Stomach (tissue), 9 donors: Measurements from ENCODE around the gene ALX4. TPM values are rescaled to one million over a fixed set of nuclear protein-coding genes. Genes with fewer than 3 reads are reported as not detected.

ENCODE experiments used
- DNase-seq, 2 donors: peaks; one replicate each; pipeline versions ENCODE4 v3.0.0 to v3.0.0-alpha.2; 2013 to 2019
- H3K27ac ChIP-seq, 5 donors: fragments of 200-600 bp in 4 of 5; sonication (generic) in 4 of 5; one replicate each; pipeline ENCODE4 v1.5.1; 2013 to 2019; ENCODE audit warnings: mild to moderate bottlenecking in 1 of 5, moderate library complexity in 1 of 5
- H3K27me3 ChIP-seq, 3 donors: fragments of 200-600 bp; sonication (generic); one replicate each; pipeline ENCODE4 v1.5.1; 2017 to 2019; ENCODE audit warnings: mixed run types in 1 of 3
- H3K36me3 ChIP-seq, 4 donors: fragments of 200-600 bp; sonication (generic); 1 replicate in 3 of 4; 2 replicates in 1 of 4; pipeline ENCODE4 v1.5.1; 2016 to 2019
- H3K4me1 ChIP-seq, 4 donors: fragments of 200-600 bp; sonication (generic); one replicate each; pipeline ENCODE4 v1.5.1; 2016 to 2019
- H3K4me3 ChIP-seq, 4 donors: fragments of 200-600 bp; sonication (generic) in 3 of 4; one replicate each; pipeline ENCODE4 v1.5.1; 2016 to 2019; ENCODE audit warnings: mild to moderate bottlenecking in 1 of 4
- H3K9me3 ChIP-seq, 4 donors: fragments of 200-600 bp; sonication (generic); one replicate each; pipeline ENCODE4 v1.5.1; 2016 to 2019
- CTCF ChIP-seq, 7 experiments: fragments of 450-650 bp in 4 of 7; fragments of 200-600 bp in 3 of 7; sonication (generic) in 3 of 7; IDR thresholded peaks; one replicate each; pipeline ENCODE4 v1.5.1; 2016 to 2019; ENCODE audit warnings: antibody characterized with exemption in 7 of 7, control low read depth in 2 of 7, mild to moderate bottlenecking in 1 of 7
- EP300 ChIP-seq: sonication (generic); formaldehyde crosslinking; IDR thresholded peaks from one replicate; pipeline ENCODE4 v1.6.1; 2017; ENCODE audit warnings: antibody characterized with exemption
- POLR2A ChIP-seq, 4 donors: fragments of 450-650 bp; IDR thresholded peaks; one replicate each; pipeline ENCODE4 v1.6.1; 2016; ENCODE audit warnings: antibody characterized with exemption in 4 of 4, control low read depth in 2 of 4, mild to moderate bottlenecking in 1 of 4, moderate library complexity in 1 of 4
- POLR2AphosphoS5 ChIP-seq, 3 donors: sonication (generic); formaldehyde crosslinking; IDR thresholded peaks; one replicate each; pipeline ENCODE4 v1.6.1; 2016; ENCODE audit warnings: antibody characterized with exemption in 3 of 3
- WGBS, 5 donors: extraction: QIAGEN DNeasy Blood & Tissue Kit in 3 of 5; methylation state at CpG; one replicate each; pipeline versions ENCODE4 v1.1.5 to v1.1.7; 2013 to 2018; 5-methylcytosine and 5-hydroxymethylcytosine counted together
- intact Hi-C: fragments of 100-400 bp; cut with DNase I; formaldehyde crosslinking; loops from one replicate; pipeline ENCODE4 v1.15.1; 2023; ENCODE audit warnings: low total_unique reads
- polyA plus RNA-seq, 3 donors: library from polyadenylated mRNA; stranded (reverse); fragments of 200-250 nt; gene quantifications; one replicate each; pipeline ENCODE4 v1.2.3, GENCODE V29; 2013
- total RNA-seq, 5 donors: library from RNA; depleted of rRNA; stranded (reverse); fragments of >200 nt; gene quantifications; one replicate each; pipeline versions ENCODE4 v1.1.0 to v1.2.3, GENCODE V29; 2014 to 2016
- donor health status: healthy with polysubstance abuse.
- donor health status: Bipolar disorder and iron deficiency.
- donor health status: healthy.

The ALX4 gene
- total and polyA plus RNA-seq, 8 donors: not detected

DNA sequence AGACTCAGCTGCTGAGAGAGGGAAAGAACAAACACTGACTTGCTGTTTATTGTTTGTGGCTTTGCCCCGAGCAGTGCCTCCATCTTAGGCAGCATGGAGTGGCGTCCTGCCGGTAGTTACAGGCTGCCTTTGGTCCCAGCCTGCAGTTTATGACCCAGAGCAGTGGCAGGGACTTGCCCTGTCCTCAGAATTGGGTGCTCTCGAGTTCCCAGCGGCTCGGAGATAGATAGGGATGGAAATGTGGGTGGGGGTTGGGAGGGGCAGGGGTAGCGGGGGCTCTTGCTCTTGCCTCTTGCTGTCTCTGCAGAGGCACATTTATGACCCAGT lies 3.1 kb downstream of the ALX4 start:
- 57 to 81% (median 68%) methylated on average over 7 of the region's 7 CpGs for WGBS, 5 donors
- TF ChIP-seq POLR2AphosphoS5 (IDR thresholded peaks at IDR 0.05) (no peak), CTCF (IDR thresholded peaks at IDR 0.05) (no peak), EP300 (no peak), POLR2A (IDR thresholded peaks at IDR 0.05) (no peak)
- H3K9me3 ChIP-seq: no peaks in the 10 kb centered on the region
- H3K4me3 ChIP-seq: no peak overlapping the region
- H3K36me3 ChIP-seq: no peaks in the 10 kb centered on the region
- intact Hi-C loops: no loop called here
- no peak for DNase-seq
- peaks cover 37 to 63% (median 48%) of the 10 kb centered on the region in 4 donors for H3K4me1 ChIP-seq
- H3K27ac ChIP-seq: no peak overlapping the region
- H3K27me3 ChIP-seq: peaks cover 58 to 100% (median 100%) of the 10 kb centered on the region in 3 donors

DNA sequence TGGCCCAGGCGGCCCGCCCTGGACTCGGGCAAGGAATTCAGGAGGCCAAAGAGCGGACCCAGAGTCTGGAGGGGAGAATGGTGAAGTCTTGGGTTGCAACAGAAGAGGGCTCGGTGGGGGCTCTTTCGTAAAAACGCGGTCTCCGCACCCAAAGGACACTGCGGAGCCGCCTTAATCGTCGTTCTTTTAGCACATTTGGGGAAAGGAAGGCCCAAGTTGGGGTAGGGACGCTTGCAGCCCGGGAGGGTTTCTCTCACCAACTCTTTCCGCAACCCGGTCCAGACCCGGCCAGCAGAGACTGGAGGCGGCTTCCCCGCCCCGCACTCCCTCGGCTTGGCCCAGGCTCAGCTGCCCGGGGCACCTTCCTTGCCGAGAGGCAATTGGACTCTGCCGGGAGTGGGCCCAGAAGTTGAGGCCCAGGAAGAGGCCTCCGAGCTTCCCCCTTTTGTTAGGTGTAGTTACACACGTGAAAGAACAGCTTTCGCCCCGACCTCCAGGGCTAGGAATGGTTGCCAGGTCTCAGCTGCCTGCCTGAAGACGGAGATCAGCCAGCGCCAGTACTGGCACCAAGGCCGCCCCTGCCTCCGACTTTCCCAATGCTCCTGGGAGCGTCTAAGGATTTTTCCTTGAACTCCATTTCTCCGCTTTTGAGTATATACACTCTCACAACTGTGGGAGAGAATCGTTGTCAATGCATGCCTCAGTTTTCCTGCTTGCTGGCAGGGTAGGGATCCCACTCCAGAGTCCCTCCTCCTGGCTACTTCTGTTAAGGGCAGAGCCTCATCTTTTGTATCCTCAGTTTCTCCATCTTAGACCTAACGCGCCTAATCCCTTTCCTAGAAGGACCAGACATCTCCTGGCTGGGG lies 3.7 kb downstream of the ALX4 start:
- Histone ChIP-seq H3K4me3 (peak overlapping the region; percentile 49 to 73 (median 63)), H3K4me1 (peaks cover 37 to 59% (median 48%) of the 10 kb centered on the region in 4 donors), H3K27ac (no peak overlapping the region), H3K36me3 (no peaks in the 10 kb centered on the region), H3K27me3 (peaks cover 52 to 100% (median 97%) of the 10 kb centered on the region in 3 donors), H3K9me3 (no peaks in the 10 kb centered on the region)
- TF ChIP-seq POLR2AphosphoS5 (IDR thresholded peaks at IDR 0.05): no peak
- TF ChIP-seq CTCF (IDR thresholded peaks at IDR 0.05): no peak
- no peak for TF ChIP-seq EP300
- no peak for TF ChIP-seq POLR2A (IDR thresholded peaks at IDR 0.05)
- no peak for DNase-seq
- WGBS, 5 donors: 24 to 48% (median 32%) methylated on average over 26 to 38 of the region's 38 CpGs
- intact Hi-C loops: no loop called here

DNA sequence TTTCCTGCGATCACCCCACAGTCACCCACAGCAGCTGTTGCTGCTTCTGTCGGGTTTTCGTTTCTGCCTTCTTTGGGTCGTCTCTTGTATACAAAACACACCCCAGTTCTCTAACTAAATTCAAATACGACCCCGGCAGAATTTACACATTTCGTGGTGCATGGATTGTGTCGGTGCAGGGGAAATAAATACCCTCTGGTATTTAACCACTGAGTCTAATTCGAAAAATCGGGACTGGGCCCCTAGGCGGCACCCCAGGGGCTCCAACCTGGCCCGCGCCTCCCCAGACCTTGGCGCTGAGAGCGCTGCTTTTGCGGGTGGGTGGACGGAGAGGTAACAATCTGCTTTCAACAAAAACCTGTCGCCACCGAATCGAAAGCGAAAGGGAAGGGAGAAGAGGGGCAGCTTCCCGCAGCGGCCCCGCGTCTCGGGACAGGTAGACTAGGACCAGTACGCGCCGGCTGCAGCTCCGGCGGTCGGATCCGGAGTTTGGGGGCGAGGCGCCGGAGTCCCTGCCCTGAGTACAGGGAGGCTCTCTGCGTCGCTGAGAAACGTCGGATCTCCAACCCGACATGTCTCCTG lies 4.4 kb downstream of the ALX4 start:
- H3K4me3 ChIP-seq: peak overlapping the region; percentile 49 to 73 (median 63)
- intact Hi-C loops: no loop called here

More for the DNA sequence above, 4.4 kb downstream of the ALX4 start:
- 2 to 5% (median 3%) methylated on average over 33 to 41 of the region's 41 CpGs for WGBS, 5 donors
- Histone ChIP-seq H3K27ac (no peak overlapping the region), H3K4me1 (peaks cover 37 to 52% (median 45%) of the 10 kb centered on the region in 4 donors), H3K27me3 (peaks cover 46 to 100% (median 94%) of the 10 kb centered on the region in 3 donors), H3K36me3 (no peaks in the 10 kb centered on the region), H3K9me3 (no peaks in the 10 kb centered on the region)
- no peak for TF ChIP-seq POLR2AphosphoS5 (IDR thresholded peaks at IDR 0.05)
- TF ChIP-seq POLR2A (IDR thresholded peaks at IDR 0.05): no peak
- no peak for TF ChIP-seq CTCF (IDR thresholded peaks at IDR 0.05)
- TF ChIP-seq EP300: no peak
- peak; percentile 52 to 77 for DNase-seq
